NB4 (cell line): ENCODE measurements around the gene HUS1.
"Not testable (repeated sequence)": the region's sequence is repeated elsewhere in the genome, so short reads cannot be mapped to it uniquely, and the experiment has no call there.

Experiments
- DNase-seq: peaks from one replicate; pipeline ENCODE4 v3.0.0; 2010; ENCODE audit warnings: low read depth
- H3K4me3 ChIP-seq: one replicate; pipeline ENCODE4 v1.5.1; 2011; ENCODE audit warnings: mild to moderate bottlenecking, low read depth, low read length, moderate library complexity
- MAX ChIP-seq: IDR thresholded peaks from 2 replicates; pipeline ENCODE4 v1.6.1; 2011; ENCODE audit warnings: low read depth, low read length
- MYC ChIP-seq: IDR thresholded peaks from 2 replicates; pipeline ENCODE4 v1.6.1; 2011; ENCODE audit warnings: low read depth, low read length
- POLR2A ChIP-seq: IDR thresholded peaks from 2 replicates; pipeline ENCODE4 v1.6.1; 2011; ENCODE audit warnings: mild to moderate bottlenecking; ENCODE audit not compliant: insufficient read length; ENCODE audit errors: extremely low read depth
- TF ChIP-seq, protein P1 (sequence below): IDR thresholded peaks from one replicate; pipeline ENCODE4 v1.5.1; 2012; ENCODE audit warnings: low read depth, low read length

Gene HUS1

DNA sequence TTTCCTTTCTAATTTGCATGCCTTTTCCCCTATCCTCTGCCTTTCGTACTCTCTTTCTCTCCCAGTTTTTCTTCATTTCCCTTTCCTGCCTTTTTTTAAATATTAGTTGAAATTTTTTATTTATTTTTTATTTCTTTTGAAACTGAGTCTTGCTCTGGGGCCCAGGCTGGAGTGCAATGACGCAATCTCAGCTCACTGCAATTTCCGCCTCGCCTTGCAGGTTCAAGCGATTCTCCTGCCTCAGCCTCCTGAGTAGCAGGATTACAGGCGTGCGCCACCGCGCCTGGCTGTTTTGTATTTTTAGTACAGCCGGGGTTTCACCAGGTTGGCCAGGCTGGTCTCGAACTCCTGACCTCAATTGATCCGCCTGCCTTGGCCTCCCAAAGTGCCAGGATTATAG lies 20.0 kb upstream of the HUS1 start:
- no peak for DNase-seq
- TF ChIP-seq, protein P1, sequence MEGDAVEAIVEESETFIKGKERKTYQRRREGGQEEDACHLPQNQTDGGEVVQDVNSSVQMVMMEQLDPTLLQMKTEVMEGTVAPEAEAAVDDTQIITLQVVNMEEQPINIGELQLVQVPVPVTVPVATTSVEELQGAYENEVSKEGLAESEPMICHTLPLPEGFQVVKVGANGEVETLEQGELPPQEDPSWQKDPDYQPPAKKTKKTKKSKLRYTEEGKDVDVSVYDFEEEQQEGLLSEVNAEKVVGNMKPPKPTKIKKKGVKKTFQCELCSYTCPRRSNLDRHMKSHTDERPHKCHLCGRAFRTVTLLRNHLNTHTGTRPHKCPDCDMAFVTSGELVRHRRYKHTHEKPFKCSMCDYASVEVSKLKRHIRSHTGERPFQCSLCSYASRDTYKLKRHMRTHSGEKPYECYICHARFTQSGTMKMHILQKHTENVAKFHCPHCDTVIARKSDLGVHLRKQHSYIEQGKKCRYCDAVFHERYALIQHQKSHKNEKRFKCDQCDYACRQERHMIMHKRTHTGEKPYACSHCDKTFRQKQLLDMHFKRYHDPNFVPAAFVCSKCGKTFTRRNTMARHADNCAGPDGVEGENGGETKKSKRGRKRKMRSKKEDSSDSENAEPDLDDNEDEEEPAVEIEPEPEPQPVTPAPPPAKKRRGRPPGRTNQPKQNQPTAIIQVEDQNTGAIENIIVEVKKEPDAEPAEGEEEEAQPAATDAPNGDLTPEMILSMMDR = no peak
- TF ChIP-seq MAX (no peak), MYC (no peak), POLR2A (no peak)
- no peak overlapping the region for H3K4me3 ChIP-seq

GRCh38 chr7:47992446-47992845 lies 13.0 kb upstream of the HUS1 start:
- TF ChIP-seq MAX (no peak), MYC (no peak), POLR2A (no peak)
- TF ChIP-seq, protein P1 = no peak
- no peak for DNase-seq
- H3K4me3 ChIP-seq = peak overlapping the region; percentile 60

- H3K4me3 ChIP-seq = peak overlapping the region; percentile 60
- peak; percentile 82 for TF ChIP-seq MAX
- TF ChIP-seq, protein P1 = peak; percentile 82
- TF ChIP-seq MYC = peak; percentile 94
- TF ChIP-seq POLR2A = peak; percentile 69
- DNase-seq = peak; percentile 98
Observed at GRCh38 chr7:47991741-47992311, 12.4 kb upstream of the HUS1 start.

GRCh38 chr7:47991270-47991669 lies 11.9 kb upstream of the HUS1 start:
- peak overlapping the region; percentile 12 for H3K4me3 ChIP-seq
- no peak for DNase-seq
- TF ChIP-seq, protein P1 = no peak
- TF ChIP-seq MYC (no peak), POLR2A (no peak), MAX (no peak)

- no peak overlapping the region for H3K4me3 ChIP-seq
- TF ChIP-seq MAX (no peak), MYC (no peak), POLR2A (no peak)
- TF ChIP-seq, protein P1 = no peak
- no peak for DNase-seq
Observed at GRCh38 chr7:47990592-47990991, 11.2 kb upstream of the HUS1 start.

GRCh38 chr7:47989607-47990400 lies 10.4 kb upstream of the HUS1 start:
- not testable (repeated sequence) for H3K4me3 ChIP-seq, DNase-seq
